Measurements from ENCODE around the gene DDX17.

Gene DDX17

GRCh38 chr22:38465673-38466490 is 40.2 kb downstream of the DDX17 start:
- no peak for DNase-seq (ENCODE audit: low spot score)

GRCh38 chr22:38464992-38465672 is 41.0 kb downstream of the DDX17 start:
- DNase-seq (ENCODE audit: low spot score) = no peak

- no peak for DNase-seq (ENCODE audit: low spot score)
Measured at GRCh38 chr22:38462960-38463784, 42.9 kb downstream of the DDX17 start.

- peak; percentile 87 for DNase-seq (ENCODE audit: low spot score)
Measured at GRCh38 chr22:38461414-38462081, 44.6 kb downstream of the DDX17 start.

- DNase-seq (ENCODE audit: low spot score) = no peak
Measured at GRCh38 chr22:38461057-38461413, 45.1 kb downstream of the DDX17 start.

GRCh38 chr22:38460426-38460840 is 45.7 kb downstream of the DDX17 start:
- no peak for DNase-seq (ENCODE audit: low spot score)

- DNase-seq (ENCODE audit: low spot score) = no peak
Measured at GRCh38 chr22:38456841-38457699, 49.0 kb downstream of the DDX17 start.

GRCh38 chr22:38456272-38456835 is 49.8 kb downstream of the DDX17 start:
- no peak for DNase-seq (ENCODE audit: low spot score)

GRCh38 chr22:38455530-38456271 is 50.4 kb downstream of the DDX17 start:
- peak; percentile 59 for DNase-seq (ENCODE audit: low spot score)

GRCh38 chr22:38455076-38455529 is 51.0 kb downstream of the DDX17 start, which contains the start of gene KCNJ4:
TSS of gene KCNJ4 (minus strand) at chr22:38455199. CDS start at chr22:38428132, 27,067 bp downstream.
- DNase-seq (ENCODE audit: low spot score) = no peak

- DNase-seq (ENCODE audit: low spot score) = no peak
Measured at GRCh38 chr22:38454353-38455075, 51.6 kb downstream of the DDX17 start.

GRCh38 chr22:38453996-38454352 is 52.1 kb downstream of the DDX17 start:
- DNase-seq (ENCODE audit: low spot score) = no peak

GRCh38 chr22:38453066-38453672 is 52.9 kb downstream of the DDX17 start:
- DNase-seq (ENCODE audit: low spot score) = no peak

- peak; percentile 78 for DNase-seq (ENCODE audit: low spot score)
Measured at GRCh38 chr22:38452373-38453065, 53.6 kb downstream of the DDX17 start.

GRCh38 chr22:38451864-38452263 is 54.2 kb downstream of the DDX17 start:
- DNase-seq (ENCODE audit: low spot score) = no peak

GRCh38 chr22:38451404-38451803 is 54.7 kb downstream of the DDX17 start:
- no peak for DNase-seq (ENCODE audit: low spot score)

- DNase-seq (ENCODE audit: low spot score) = no peak
Measured at GRCh38 chr22:38450234-38450797, 55.8 kb downstream of the DDX17 start.

- DNase-seq (ENCODE audit: low spot score) = no peak
Measured at GRCh38 chr22:38449776-38450175, 56.3 kb downstream of the DDX17 start.

Data from AG08396 (cell line).